ENCODE measurements around the gene VMP1.

GRCh38 chr17:59890720-59891119, 183.3 kb downstream of the VMP1 start:
- TF ChIP-seq CTCF (IDR thresholded peaks at IDR 0.05; ENCODE audit: borderline replicate concordance, extremely low read depth, low read length, poor library complexity, severe bottlenecking): no peak
- no peak for TF ChIP-seq EZH2 (IDR thresholded peaks at IDR 0.05; ENCODE audit: borderline replicate concordance, low read depth, low read length, severe bottlenecking)
